NK-92 treated with Interleukin-12 subunit alpha and Interleukin-12 subunit beta, amount 100 ng/mL, for 24 hours (cell line): Measurements from ENCODE around the gene BSG.

ENCODE experiments used
- DNase-seq: peaks from one replicate; lab custom pipeline; 2025; lab: John Stamatoyannopoulos, UW

Gene BSG

DNA sequence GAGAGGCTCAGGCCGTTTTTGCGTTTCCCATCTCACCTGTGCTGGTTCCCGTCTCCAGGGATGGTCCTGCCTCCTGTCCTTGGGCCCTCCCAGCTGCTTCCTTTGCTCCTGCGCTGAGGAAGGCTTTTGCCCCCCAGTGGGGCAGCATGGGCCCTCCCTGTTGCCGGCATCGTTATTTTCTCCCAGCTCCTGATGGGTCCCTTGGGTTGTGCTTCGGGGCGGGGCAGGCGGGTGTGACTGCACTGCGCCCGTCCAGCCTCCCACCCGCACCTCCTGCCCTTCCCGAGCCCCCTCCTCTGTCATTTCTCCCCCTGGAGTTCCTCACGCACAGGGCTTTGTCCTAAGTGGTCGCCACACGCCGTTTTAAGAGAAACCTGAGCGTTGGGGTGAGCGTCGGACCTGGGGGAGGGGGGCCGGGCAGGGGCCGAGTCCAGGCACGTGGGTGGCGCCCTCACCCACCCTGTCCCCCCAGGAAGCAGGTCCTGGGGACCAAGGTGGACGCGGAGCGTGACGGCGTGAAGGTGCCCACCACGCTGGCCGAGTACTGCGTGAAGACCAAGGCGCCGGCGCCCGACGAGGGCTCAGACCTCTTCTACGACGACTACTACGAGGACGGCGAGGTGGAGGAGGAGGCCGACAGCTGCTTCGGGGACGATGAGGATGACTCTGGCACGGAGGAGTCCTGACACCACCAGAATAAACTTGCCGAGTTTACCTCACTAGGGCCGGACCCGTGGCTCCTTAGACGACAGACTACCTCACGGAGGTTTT lies 31.3 kb upstream of the BSG start:
- DNase-seq, result no peak

DNA sequence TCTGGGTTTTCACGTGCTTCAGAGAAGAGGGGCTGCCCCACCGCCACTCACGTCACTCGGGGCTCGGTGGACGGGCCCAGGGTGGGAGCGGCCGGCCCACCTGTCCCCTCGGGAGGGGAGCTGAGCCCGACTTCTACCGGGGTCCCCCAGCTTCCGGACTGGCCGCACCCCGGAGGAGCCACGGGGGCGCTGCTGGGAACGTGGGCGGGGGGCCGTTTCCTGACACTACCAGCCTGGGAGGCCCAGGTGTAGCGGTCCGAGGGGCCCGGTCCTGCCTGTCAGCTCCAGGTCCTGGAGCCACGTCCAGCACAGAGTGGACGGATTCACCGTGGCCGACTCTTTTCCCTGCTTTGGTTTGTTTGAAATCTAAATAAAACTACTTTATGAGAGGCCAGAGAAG lies 30.7 kb upstream of the BSG start:
- no peak for DNase-seq

DNA sequence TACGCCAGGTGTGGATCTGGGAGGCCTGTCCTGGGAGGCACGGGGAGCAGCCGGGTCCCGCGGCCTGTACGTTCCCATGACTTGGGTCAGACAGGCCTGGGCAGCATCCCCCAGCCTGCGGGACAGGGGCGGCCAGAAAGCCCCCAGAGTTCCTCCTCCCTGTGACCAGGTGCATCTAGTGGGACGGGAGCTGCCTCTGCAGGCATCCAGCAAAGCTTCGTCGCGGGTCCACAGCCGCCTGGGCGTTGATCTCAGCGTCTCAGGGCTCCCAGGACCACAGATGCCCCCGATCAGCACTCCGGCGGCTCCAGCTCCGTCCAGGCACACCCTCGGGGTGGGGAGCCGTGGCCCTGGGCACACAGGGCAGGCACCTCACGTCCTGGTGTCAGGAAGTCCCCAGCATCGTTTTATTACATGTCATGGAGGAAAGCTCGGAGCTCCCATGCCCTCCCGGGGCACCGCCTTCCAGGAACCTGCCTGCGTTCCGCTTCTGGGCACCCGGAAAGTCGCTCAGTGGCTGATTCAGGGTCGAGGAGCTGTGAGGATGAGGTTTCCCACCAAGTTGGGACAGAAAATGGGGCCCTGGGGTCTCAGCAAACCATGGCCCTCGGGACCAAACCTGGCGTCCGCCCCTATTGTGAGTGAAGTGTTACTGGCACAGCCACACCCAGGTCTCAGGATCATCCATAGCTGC lies 30.1 kb upstream of the BSG start:
- DNase-seq, result no peak

DNA sequence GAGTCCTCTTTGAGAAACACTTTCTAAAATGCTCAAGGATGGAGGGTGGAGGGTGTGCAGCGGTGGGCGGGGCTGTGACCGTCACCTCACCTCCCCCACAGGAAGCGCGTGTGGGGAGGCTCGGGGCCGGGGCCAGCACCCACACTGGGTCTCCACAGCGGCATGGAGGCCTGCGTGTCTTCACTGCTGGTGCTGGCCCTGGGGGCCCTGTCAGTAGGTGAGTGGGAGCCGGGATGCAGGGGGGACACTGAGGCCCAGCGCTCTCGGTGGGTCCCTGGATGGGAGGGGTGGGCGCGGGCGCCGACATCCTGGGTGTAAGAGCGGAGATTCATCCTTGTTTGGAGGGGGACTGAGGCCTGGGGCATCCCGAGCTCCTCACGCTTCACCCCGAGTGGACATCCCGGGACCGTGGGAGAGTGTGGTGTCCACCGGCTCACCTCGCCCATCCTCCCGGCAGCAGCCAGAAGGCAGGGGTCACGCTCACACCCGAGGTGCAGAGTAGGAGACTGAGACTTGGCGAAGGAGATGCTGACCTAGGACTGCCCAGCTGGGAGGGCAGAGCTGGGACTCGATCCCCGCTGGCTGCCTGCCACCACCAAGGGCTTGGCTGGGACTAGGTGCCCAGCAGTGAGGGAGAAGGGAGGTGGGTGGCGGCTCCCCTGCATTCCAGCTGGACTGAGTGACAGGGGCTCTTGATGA lies 28.3 kb upstream of the BSG start, which contains the start of gene GZMM:
TSS of gene GZMM (plus strand) at position 144 of the 699 bp plus-strand sequence. CDS start at position 163, 19 bp downstream.
- peak; percentile 71 for DNase-seq

DNA sequence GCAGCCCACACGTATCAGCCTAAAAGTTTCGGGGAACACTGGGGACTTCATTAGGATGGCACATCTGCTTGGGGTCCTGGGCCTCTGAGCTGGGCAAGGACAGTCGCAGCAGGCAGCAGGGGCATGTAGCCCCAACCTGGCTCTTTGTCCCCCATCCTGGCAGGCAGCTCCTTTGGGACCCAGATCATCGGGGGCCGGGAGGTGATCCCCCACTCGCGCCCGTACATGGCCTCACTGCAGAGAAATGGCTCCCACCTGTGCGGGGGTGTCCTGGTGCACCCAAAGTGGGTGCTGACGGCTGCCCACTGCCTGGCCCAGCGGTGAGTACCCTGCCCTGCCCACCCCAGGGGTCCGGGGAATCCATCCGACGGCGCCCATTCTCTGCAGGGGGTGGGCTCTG lies 25.3 kb upstream of the BSG start:
- no peak for DNase-seq

DNA sequence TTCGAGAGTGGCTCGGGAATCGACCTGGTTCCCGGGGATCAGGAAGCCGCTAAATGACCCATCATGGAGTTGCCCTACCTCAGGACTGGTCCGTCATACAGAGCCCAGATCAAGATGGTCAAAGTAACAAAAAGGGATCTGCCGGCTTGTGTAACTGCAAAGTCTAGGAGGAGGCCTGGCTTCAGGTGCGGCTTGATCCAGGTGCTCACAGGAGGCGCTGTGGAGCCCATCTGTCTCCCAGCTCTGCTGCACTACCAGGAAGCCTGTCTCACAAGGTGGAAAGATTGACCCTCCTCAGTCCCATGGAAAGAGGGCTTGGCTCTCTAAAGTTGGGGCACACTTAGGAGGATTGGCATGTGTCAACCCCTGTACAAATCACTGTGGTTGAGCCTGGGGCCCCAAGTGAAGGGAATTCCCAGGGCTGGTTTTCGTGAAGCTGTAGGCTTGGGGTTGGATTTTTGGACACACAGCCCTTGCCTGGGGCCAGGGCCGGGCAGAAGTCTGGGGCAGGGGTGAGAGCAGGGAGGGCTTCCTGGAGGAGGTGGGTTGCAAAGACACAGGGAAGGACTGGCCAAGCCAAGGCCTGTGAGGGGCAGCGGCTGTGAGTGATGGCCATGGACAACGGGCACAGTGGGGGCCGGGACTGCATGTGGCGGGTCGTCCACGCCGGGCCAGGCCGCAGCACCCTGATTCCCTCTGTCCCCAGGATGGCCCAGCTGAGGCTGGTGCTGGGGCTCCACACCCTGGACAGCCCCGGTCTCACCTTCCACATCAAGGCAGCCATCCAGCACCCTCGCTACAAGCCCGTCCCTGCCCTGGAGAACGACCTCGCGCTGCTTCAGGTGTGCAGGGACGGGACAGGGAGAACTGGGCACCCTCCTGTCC lies 24.3 kb upstream of the BSG start:
- DNase-seq, result no peak

DNA sequence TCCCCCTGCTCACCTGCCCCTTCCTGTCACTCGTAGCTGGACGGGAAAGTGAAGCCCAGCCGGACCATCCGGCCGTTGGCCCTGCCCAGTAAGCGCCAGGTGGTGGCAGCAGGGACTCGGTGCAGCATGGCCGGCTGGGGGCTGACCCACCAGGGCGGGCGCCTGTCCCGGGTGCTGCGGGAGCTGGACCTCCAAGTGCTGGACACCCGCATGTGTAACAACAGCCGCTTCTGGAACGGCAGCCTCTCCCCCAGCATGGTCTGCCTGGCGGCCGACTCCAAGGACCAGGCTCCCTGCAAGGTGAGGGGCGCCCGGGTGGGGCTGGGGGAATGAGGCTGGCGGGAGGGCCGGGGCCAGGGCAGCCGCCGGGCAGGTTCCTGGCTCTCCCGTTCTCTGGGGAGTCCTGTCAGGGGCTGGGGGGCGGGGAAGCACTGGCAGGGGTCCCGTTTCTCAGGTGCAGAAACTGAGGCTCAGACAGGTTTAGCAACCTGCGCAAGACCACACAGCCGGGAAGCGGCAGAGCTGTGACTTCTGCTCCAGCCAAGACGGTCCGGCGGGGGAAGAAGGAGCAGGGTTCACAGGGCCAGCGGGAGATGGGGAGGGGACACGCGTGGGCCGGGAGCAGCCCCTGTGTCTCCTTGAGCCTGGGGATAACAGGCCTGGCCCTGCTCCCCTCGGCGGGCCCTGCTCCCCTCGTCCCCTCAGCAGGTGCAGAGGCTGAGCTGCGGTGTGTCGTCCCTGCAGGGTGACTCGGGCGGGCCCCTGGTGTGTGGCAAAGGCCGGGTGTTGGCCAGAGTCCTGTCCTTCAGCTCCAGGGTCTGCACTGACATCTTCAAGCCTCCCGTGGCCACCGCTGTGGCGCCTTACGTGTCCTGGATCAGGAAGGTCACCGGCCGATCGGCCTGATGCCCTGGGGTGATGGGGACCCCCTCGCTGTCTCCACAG lies 23.2 kb upstream of the BSG start:
- DNase-seq, result no peak

DNA sequence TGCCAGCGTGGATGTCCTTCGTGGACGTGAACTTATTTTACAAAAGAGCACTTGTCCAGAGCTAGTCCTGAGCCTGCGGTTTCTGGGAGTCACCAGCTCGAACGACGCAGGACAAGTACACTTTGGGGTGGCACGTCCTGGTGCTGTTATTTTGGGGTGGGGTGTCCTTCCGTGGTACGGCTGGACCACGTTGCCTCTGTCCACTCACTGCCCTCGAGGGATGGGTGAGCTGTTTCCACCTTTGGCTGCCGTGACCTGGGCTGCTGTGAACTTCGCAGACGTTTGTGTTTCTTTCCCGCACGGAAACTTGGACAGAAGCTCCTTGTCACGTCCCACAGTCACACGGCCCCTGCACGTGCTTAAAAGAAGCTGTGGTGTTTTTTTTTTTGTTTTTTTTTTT lies 17.6 kb upstream of the BSG start:
- no peak for DNase-seq

DNA sequence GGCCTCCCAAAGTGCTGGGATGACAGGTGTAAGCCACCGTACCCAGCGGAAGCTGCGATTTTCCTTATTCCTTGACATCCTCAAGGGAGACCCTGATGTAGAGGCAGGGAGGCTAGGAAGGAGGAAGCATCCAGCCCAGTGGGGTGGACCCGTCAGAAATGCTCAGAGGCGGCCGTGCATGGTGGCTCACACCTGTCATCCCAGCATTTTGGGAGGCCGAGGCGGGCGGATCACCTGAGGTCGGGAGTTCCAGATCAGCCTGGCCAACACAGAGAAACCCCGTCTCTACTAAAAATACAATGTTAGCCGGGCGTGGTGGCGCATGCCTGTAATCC lies 17.0 kb upstream of the BSG start:
- no peak for DNase-seq

DNA sequence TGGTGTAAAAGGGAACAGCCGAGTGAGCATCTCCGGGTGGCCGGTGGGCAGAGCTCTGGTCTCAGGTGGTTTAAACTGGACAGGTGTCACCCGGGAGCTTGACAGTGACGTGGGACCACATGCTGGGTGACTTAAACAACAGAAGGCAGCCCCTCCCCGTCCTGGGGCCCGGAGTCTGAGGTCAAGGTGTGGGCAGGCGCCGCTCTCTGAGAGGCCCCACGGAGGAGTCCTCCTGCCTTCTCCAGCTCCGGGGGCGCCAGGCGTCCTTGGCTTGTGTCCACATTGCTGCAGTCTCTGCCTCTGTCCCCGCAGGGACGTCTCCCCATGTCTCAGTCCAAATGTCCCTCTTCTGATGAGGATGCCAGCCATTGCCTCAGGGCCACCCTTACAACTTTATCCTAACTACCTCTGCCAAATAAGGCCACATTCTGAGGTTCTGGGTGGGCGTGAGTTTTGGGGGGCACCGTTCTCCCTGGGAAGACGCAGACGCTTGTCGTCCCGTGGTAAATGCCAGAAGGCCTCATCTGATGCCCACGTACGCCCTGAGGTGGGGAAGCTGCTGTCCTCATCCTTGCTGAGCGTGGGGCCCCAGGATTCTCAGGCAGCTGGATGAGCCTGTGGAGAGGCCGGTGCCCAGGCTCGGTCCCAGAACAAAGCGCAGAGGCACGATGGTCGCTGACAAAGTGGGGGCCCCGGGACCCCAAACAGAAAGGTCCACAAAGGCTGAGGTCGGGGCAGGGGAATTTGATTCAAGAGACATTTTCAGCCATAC lies 15.6 kb upstream of the BSG start:
- DNase-seq, result no peak

DNA sequence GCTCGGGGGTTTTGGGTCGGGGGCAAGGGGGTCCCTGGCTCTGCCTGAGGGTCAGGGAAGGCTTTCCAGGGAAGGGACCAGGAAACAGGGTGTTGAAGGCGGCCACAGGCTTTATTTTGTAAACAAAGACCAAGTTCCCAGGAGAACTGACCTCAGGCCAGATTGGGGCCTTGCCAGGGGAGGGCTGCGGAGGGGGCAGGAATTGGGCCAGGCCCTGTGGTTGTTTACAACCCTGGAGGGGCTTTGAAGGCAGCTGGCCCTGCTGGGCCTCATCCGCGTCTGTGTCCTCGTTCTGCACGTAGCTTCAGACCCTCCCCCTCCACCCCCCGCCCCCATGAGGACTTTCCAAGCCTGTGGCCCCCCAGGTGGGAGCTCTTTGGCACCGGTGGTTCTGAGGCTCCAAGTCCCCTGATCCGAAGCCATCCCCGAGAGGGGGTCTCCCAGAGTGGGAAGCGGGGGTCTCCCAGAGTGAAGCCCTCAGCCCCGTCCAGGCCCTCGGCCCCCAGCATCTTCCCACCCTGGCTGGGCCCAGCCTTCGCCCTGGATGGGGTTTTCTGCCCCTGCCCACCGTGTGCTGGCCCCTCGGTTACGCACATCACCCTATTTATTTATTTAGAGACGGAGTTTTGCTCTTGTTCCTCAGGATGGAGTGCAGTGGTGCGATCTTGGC lies 13.5 kb upstream of the BSG start:
- DNase-seq, result no peak

DNA sequence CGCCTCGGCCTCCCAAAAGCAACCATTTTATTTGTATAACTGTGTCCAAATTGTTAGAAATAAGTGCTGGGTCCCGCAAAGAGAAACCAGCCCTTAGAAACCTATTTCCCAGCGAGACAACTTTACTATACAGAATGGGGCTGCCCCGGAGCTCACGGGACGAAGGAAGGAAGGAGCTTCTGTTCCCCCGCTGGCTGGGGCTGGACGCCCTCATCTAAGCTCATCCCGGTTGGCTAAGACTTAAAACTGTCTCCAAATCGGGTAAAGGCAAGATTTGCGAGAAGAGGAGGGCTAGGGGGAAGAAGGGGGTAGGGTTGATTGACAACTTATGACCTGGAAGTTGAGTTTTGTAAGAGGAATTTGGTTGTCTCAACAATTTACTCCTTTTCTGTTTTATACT lies 12.3 kb upstream of the BSG start:
- DNase-seq, result no peak

DNA sequence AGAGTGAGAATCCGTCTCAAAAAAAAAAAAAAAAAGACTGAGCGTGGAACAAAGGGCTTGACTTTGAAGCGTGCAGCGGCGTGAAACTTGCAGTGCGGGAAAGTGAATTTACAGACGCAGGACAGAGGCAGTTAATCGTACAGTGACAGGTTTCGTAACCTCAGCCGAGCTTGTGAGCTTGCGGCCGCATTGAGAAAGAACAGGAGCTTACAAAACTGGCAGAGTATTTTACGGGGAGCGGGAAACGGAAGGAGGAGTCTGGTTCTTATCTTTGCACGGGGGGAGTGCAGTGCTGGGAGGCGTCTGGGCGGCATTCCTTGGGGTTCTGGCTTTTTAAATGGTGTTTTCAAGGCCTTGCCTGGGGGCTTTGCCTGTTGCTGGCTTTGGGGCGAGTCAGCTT lies 6.0 kb upstream of the BSG start:
- DNase-seq, result no peak

DNA sequence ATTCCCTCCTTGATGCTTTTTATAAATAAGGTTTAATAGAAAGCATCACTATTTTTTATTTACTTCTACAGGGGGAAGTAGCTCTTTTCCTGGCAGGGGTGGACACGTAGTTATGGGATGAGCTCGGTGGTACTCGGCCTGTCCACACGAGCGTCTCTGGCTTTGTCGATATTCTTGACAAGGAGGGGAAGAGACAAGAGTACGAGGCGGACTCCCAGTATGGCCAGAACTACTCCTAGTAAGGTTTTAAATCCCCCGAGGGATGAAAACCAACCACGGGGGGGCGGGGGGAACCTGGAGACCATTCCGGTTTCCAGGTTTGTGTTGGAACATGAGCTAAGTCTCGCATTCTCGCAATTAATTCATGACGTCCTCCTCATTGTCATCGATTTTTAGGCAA lies 5.6 kb upstream of the BSG start:
- no peak for DNase-seq

DNA sequence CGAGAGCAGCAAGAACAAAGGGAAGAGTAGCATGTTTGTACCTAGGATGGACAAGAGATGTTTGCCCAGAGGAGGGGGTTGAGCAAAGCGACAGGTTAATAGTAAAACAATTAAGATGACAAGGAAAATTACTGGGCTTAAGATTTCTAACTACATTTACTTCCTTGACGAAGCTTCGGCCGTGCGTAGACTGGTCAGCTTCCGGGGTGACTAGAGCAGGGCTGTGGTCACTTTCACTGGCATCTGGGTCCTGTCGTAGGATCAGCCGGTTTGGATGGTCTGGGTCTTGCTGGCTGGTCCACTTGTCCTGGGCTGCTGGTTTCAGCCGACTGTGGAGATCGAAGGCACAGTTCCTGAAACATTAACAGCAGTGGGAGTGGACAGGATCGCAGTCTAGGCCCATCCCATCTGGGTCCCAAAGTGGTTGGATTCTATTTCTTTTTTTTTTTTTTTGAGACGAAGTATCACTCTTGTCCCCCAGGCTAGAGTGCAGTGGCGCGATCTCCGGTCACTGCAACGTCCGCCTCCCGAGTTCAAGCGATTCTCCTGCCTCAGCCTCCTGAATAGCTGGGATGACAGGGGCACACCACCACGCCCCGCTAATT lies 5.0 kb upstream of the BSG start:
- DNase-seq, result no peak

DNA sequence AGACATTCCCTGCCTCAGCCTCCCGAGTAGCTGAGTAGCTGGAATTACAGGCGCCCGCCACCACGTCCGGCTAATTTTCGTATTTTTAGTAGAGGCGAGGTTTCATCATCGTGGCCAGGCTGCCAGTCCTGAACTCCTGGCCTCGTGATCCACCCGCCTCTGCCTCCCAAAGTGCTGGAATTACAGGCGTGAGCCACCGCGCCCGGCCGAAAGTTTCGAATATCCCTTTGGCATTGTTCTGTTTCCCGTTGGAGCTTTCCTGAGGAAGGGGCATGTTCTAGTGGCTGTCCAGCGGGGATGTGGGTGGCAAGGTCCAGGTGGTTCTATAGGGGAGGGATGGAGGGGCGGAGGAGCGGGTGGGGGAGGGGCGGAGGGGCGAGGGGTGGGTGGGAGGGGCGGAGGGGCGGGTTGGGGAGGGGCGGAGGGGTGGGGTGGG lies 2.1 kb upstream of the BSG start:
- DNase-seq, result no peak

DNA sequence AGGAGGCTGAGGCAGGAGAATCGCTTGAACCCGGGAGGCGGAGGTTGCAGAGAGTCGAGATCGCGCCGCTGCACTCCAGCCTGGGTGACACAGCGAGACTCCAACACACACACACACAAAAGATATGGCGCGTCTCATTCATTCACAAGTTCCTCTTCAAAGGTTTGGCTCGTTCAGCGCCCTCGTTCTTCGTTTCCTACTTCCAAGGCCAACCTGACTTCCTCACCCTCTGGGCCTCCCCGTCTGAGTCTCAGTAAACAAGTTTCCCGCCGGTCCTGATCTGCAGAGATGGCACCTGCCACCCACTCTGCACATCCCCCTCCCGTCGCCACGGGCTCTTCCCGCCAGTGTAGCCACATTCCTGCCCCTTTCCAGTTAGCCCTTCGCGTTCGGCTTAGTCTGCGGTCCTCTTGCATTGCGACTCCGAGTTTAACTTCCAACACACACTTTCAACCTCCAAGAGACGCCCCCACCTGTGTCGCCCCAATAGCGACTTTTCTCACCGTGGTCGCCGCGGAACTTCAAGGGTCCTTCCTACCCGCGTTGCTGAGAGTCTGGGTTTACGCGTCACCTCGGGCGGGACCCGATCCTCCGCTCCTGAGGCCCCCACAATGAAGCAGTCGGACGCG lies 1.3 kb upstream of the BSG start:
- DNase-seq, result no peak

DNA sequence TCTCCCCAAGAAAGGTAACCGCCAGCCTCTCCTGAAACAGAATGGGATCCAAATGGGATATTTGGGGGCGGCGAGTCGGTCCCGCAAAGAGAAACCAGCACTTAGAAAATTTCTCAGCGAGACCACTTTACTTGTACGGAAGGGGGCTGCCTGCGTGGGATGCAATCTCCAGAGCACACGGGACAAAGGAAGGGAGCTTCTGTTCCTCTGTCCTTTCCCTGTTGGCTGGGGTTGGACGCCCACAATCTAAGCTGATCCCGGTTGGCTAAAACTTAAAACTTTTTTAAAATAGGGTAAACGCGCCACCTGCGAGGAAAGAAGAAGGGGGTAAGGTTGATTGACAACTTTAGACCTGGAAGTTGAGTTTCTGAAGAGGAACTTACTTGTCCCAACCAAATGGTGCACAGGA lies 826 bp upstream of the BSG start:
- no peak for DNase-seq
